Stomach (tissue), 19 donors: ENCODE measurements around the gene EPPIN. TPM values are rescaled to one million over a fixed set of nuclear protein-coding genes. Genes with fewer than 3 reads are reported as not detected.

Experiments
- DNase-seq, 2 donors: peaks; one replicate each; pipeline versions ENCODE4 v3.0.0 to v3.0.0-alpha.2; 2013 to 2019
- H3K27ac ChIP-seq, 5 donors: fragments of 200-600 bp in 4 of 5; sonication (generic) in 4 of 5; one replicate each; pipeline ENCODE4 v1.5.1; 2013 to 2019; ENCODE audit warnings: mild to moderate bottlenecking in 1 of 5, moderate library complexity in 1 of 5
- H3K27me3 ChIP-seq, 3 donors: fragments of 200-600 bp; sonication (generic); one replicate each; pipeline ENCODE4 v1.5.1; 2017 to 2019; ENCODE audit warnings: mixed run types in 1 of 3
- H3K36me3 ChIP-seq, 4 donors: fragments of 200-600 bp; sonication (generic); 1 replicate in 3 of 4; 2 replicates in 1 of 4; pipeline ENCODE4 v1.5.1; 2016 to 2019
- H3K4me1 ChIP-seq, 4 donors: fragments of 200-600 bp; sonication (generic); one replicate each; pipeline ENCODE4 v1.5.1; 2016 to 2019
- H3K4me3 ChIP-seq, 4 donors: fragments of 200-600 bp; sonication (generic) in 3 of 4; one replicate each; pipeline ENCODE4 v1.5.1; 2016 to 2019; ENCODE audit warnings: mild to moderate bottlenecking in 1 of 4
- H3K9me3 ChIP-seq, 4 donors: fragments of 200-600 bp; sonication (generic); one replicate each; pipeline ENCODE4 v1.5.1; 2016 to 2019
- CTCF ChIP-seq, 7 experiments: fragments of 450-650 bp in 4 of 7; fragments of 200-600 bp in 3 of 7; sonication (generic) in 3 of 7; IDR thresholded peaks; one replicate each; pipeline ENCODE4 v1.5.1; 2016 to 2019; ENCODE audit warnings: antibody characterized with exemption in 7 of 7, control low read depth in 2 of 7, mild to moderate bottlenecking in 1 of 7
- EP300 ChIP-seq: sonication (generic); formaldehyde crosslinking; IDR thresholded peaks from one replicate; pipeline ENCODE4 v1.6.1; 2017; ENCODE audit warnings: antibody characterized with exemption
- POLR2A ChIP-seq, 4 donors: fragments of 450-650 bp; IDR thresholded peaks; one replicate each; pipeline ENCODE4 v1.6.1; 2016; ENCODE audit warnings: antibody characterized with exemption in 4 of 4, control low read depth in 2 of 4, mild to moderate bottlenecking in 1 of 4, moderate library complexity in 1 of 4
- POLR2AphosphoS5 ChIP-seq, 3 donors: sonication (generic); formaldehyde crosslinking; IDR thresholded peaks; one replicate each; pipeline ENCODE4 v1.6.1; 2016; ENCODE audit warnings: antibody characterized with exemption in 3 of 3
- WGBS, 5 donors: extraction: QIAGEN DNeasy Blood & Tissue Kit in 3 of 5; methylation state at CpG; one replicate each; pipeline versions ENCODE4 v1.1.5 to v1.1.7; 2013 to 2018; 5-methylcytosine and 5-hydroxymethylcytosine counted together
- intact Hi-C: fragments of 100-400 bp; cut with DNase I; formaldehyde crosslinking; loops from one replicate; pipeline ENCODE4 v1.15.1; 2023; ENCODE audit warnings: low total_unique reads
- long read RNA-seq, 10 donors: transcript quantifications; one replicate each; lab custom pipeline, GENCODE V29; 2026
- polyA plus RNA-seq, 3 donors: library from polyadenylated mRNA; stranded (reverse); fragments of 200-250 nt; gene quantifications; one replicate each; pipeline ENCODE4 v1.2.3, GENCODE V29; 2013
- total RNA-seq, 5 donors: library from RNA; depleted of rRNA; stranded (reverse); fragments of >200 nt; gene quantifications; one replicate each; pipeline versions ENCODE4 v1.1.0 to v1.2.3, GENCODE V29; 2014 to 2016
- donor health status: healthy with polysubstance abuse.
- donor health status: Bipolar disorder and iron deficiency.
- donor health status: healthy.

EPPIN gene
- not detected for total RNA-seq
- polyA plus RNA-seq, result not detected
- long read RNA-seq, donor 1, result 0 reads
- long read RNA-seq, donor 2, result 0 reads
- long read RNA-seq, donor 3, result 0 reads
- long read RNA-seq, donor 4, result 0 reads
- long read RNA-seq, donor 5, result 0 reads
- long read RNA-seq, donor 6, result 0 reads
- long read RNA-seq, donor 7, result 0 reads
- long read RNA-seq, donor 8, result 0 reads
- long read RNA-seq, donor 9, result 0 reads
- long read RNA-seq, donor 10, result 0 reads

- Histone ChIP-seq H3K27me3 (peaks cover 0 to 19% (median 0%) of the 10 kb centered on the region in 3 donors), H3K9me3 (no peaks in the 10 kb centered on the region), H3K27ac (no peak within 1 kb of the TSS), H3K36me3 (no peaks in the 10 kb centered on the region), H3K4me1 (no peaks in the 10 kb centered on the region), H3K4me3 (no peak within 1 kb of the TSS)
- no peak for DNase-seq
- intact Hi-C loops, result no loop called here
- TF ChIP-seq EP300, result no peak
- 71 to 82% (median 78%) methylated on average over 6 of the region's 6 CpGs for WGBS, 5 donors
Observed at GRCh38 chr20:45547206-45547770, at the start of gene EPPIN. Gene EPPIN (minus strand): TSS chr20:45547401. CDS start chr20:45547357, 44 bp downstream.

- no peak overlapping the region for H3K4me3 ChIP-seq
- H3K4me1 ChIP-seq, result no peaks in the 10 kb centered on the region
- H3K27me3 ChIP-seq, result peaks cover 0 to 7% (median 0%) of the 10 kb centered on the region in 3 donors
- peaks cover 0 to 11% (median 5%) of the 10 kb centered on the region in 4 donors for H3K9me3 ChIP-seq
- TF ChIP-seq POLR2AphosphoS5 (IDR thresholded peaks at IDR 0.05), result no peak
- TF ChIP-seq CTCF (IDR thresholded peaks at IDR 0.05), result no peak
- TF ChIP-seq EP300, result no peak
- TF ChIP-seq POLR2A (IDR thresholded peaks at IDR 0.05), result no peak
- H3K36me3 ChIP-seq, result no peaks in the 10 kb centered on the region
- 0 to 48% (median 31%) methylated on average over 1 of the region's 1 CpG for WGBS, 5 donors
- no peak for DNase-seq
- no peak overlapping the region for H3K27ac ChIP-seq
- intact Hi-C loops, result no loop called here
Observed at GRCh38 chr20:45595235-45595634, 48.0 kb upstream of the EPPIN start.

GRCh38 chr20:45593498-45593897, 46.3 kb upstream of the EPPIN start:
- H3K4me1 ChIP-seq, result no peaks in the 10 kb centered on the region
- WGBS, 5 donors, result 0 to 93% (median 46%) methylated on average over 1 of the region's 1 CpG
- no peaks in the 10 kb centered on the region for H3K36me3 ChIP-seq
- H3K27me3 ChIP-seq, result peaks cover 0 to 7% (median 0%) of the 10 kb centered on the region in 3 donors
- no peak for DNase-seq
- intact Hi-C loops, result no loop called here
- peaks cover 0 to 11% (median 5%) of the 10 kb centered on the region in 4 donors for H3K9me3 ChIP-seq
- no peak overlapping the region for H3K27ac ChIP-seq
- H3K4me3 ChIP-seq, result no peak overlapping the region
- no peak for TF ChIP-seq CTCF (IDR thresholded peaks at IDR 0.05)
- no peak for TF ChIP-seq POLR2A (IDR thresholded peaks at IDR 0.05)
- TF ChIP-seq EP300, result no peak
- TF ChIP-seq POLR2AphosphoS5 (IDR thresholded peaks at IDR 0.05), result no peak

GRCh38 chr20:45592574-45593189, 45.5 kb upstream of the EPPIN start:
- peak in 1 of 2 donors; percentile 48 for DNase-seq
- WGBS, 5 donors, result 55 to 58% (median 56%) methylated on average over 5 of the region's 5 CpGs
- Histone ChIP-seq H3K4me1 (no peaks in the 10 kb centered on the region), H3K27ac (no peak overlapping the region), H3K4me3 (no peak overlapping the region), H3K36me3 (no peaks in the 10 kb centered on the region), H3K9me3 (peaks cover 0 to 11% (median 5%) of the 10 kb centered on the region in 4 donors), H3K27me3 (peaks cover 0 to 6% (median 0%) of the 10 kb centered on the region in 3 donors)
- intact Hi-C loops, result no loop called here
- TF ChIP-seq CTCF (IDR thresholded peaks at IDR 0.05) (peak in 3 of 7 experiments; percentile 19 to 49 (median 28)), POLR2AphosphoS5 (IDR thresholded peaks at IDR 0.05) (no peak)
